Measurements from ENCODE around the gene HOXA7. TPM values are rescaled to one million over a fixed set of nuclear protein-coding genes. Genes with fewer than 3 reads are reported as not detected.

HOXA7 gene
- total RNA-seq, 4 donors from 2014 or later: 3.3 to 11.8 (median 5.7) TPM

DNA sequence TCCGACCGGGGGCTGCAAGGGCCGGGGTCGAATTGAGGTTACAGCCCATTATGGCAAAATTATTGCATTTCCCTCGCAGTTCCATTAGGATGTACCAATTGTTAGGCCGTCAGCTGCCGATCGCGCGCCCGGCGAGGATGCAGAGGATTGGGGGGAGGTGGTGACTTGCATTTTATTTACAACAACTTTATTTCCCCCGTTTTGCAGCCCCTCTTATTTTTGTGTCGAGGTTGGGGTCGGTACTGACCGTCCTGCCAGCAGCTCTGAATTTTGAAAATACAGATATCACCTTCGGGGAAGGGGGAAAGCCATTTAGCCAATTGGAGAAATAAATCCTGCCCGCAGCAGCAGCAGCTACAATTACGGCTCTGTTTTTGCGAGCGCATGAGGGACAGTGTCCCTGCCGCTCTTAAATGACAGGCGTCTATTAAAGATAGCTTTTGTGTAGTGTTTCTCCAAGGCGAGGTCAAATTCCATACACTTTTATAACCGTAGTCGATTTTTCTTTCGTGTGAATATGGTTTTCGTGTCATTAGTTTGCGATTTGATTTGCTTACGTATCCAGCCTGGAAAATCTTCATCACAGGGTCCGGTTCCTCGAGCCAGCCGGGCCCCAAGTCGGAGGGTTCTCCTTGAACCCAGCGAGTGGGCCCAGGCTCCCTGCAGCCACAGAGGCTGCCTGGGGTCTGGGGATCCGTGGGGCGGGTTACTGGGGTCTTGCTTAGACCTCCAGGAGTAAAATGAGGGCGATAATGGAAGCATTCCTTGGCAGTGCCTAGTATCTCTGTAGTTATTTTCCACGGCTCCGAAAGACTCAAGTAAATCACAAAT, 12.3 kb downstream of the HOXA7 start:
- peak overlapping the region in 2 of 4 donors; percentile 70 to 75 for H3K4me3 ChIP-seq
- peak in 2 of 3 donors; percentile 46 to 61 for DNase-seq
- H3K9me3 ChIP-seq: no peaks in the 10 kb centered on the region
- no peaks in the 10 kb centered on the region for H3K27me3 ChIP-seq
- H3K27ac ChIP-seq: peak overlapping the region; percentile 42 to 96 (median 79)
- H3K4me1 ChIP-seq: peaks cover 0 to 36% (median 5%) of the 10 kb centered on the region in 4 donors
- H3K36me3 ChIP-seq: peaks cover 0 to 9% (median 0%) of the 10 kb centered on the region in 3 donors
- TF ChIP-seq, protein P1, sequence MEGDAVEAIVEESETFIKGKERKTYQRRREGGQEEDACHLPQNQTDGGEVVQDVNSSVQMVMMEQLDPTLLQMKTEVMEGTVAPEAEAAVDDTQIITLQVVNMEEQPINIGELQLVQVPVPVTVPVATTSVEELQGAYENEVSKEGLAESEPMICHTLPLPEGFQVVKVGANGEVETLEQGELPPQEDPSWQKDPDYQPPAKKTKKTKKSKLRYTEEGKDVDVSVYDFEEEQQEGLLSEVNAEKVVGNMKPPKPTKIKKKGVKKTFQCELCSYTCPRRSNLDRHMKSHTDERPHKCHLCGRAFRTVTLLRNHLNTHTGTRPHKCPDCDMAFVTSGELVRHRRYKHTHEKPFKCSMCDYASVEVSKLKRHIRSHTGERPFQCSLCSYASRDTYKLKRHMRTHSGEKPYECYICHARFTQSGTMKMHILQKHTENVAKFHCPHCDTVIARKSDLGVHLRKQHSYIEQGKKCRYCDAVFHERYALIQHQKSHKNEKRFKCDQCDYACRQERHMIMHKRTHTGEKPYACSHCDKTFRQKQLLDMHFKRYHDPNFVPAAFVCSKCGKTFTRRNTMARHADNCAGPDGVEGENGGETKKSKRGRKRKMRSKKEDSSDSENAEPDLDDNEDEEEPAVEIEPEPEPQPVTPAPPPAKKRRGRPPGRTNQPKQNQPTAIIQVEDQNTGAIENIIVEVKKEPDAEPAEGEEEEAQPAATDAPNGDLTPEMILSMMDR (IDR thresholded peaks at IDR 0.05): no peak
- peak; percentile 9 to 17 for TF ChIP-seq POLR2A (IDR thresholded peaks at IDR 0.05)

DNA sequence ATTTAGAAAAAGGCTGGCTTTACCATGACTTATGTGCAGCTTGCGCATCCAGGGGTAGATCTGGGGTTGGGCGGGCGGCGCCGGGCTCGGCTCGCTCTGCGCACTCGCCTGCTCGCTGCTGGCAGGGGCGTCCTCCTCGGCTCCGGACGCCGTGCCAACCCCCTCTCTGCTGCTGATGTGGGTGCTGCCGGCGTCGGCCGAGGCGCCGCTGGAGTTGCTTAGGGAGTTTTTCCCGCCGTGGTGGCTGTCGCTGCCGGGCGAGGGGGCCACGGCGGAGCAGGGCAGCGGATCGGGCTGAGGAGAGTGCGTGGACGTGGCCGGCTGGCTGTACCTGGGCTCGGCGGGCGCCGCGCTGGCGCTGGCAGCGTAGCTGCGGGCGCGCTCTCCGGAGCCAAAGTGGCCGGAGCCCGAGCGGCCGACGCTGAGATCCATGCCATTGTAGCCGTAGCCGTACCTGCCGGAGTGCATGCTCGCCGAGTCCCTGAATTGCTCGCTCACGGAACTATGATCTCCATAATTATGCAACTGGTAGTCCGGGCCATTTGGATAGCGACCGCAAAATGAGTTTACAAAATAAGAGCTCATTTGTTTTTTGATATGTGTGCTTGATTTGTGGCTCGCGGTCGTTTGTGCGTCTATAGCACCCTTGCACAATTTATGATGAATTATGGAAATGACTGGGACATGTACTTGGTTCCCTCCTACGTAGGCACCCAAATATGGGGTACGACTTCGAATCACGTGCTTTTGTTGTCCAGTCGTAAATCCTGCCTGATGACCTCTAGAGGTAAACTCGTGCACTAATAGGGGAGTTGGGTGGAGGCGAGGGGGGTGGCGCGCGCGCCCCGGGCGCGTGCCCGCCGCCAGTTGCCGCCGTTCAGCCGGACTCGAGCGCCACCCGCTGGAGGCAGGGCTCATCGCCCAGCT, 13.2 kb downstream of the HOXA7 start, which contains the start of gene HOXA5:
TSS of gene HOXA5 (minus strand) at position 659 of the 927 bp plus-strand sequence. CDS start at position 585, 74 bp downstream.
- TF ChIP-seq, protein P1 (IDR thresholded peaks at IDR 0.05): peak; percentile 11 to 91 (median 73)
- TF ChIP-seq POLR2A (IDR thresholded peaks at IDR 0.05): peak; percentile 56 to 82
- Histone ChIP-seq H3K4me3 (peak within 1 kb of the TSS; percentile 40 to 75 (median 60)), H3K27ac (peak within 1 kb of the TSS; percentile 73 to 96 (median 84)), H3K36me3 (peaks cover 0 to 9% (median 0%) of the 10 kb centered on the region in 3 donors), H3K4me1 (peaks cover 0 to 36% (median 5%) of the 10 kb centered on the region in 4 donors), H3K27me3 (no peaks in the 10 kb centered on the region), H3K9me3 (no peaks in the 10 kb centered on the region)
- DNase-seq: peak; percentile 27 to 88 (median 84)

DNA sequence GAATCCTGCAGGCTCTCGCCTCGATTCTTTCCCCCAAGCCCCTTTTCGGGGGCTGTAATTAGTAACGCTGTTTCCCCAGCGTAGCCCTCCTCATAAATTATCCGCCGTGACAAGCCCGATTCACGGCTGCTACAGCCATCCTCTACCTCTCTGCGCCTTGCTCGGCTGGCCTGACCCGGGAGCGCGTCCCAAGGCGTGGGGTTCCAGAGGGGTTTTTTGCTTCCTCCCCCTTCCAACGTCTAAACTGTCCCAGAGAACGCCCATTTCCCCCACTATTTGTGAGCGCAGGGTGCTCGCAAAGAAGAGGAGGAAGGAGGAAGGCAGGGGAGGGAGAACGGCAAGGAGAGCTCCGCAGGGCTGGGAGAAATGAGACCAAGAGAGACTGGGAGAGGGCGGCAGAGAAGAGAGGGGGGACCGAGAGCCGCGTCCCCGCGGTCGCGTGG, 13.9 kb downstream of the HOXA7 start:
- peak in 2 of 3 donors; percentile 12 to 66 for DNase-seq
- H3K27me3 ChIP-seq: no peaks in the 10 kb centered on the region
- H3K4me3 ChIP-seq: peak overlapping the region; percentile 40 to 75 (median 60)

DNA sequence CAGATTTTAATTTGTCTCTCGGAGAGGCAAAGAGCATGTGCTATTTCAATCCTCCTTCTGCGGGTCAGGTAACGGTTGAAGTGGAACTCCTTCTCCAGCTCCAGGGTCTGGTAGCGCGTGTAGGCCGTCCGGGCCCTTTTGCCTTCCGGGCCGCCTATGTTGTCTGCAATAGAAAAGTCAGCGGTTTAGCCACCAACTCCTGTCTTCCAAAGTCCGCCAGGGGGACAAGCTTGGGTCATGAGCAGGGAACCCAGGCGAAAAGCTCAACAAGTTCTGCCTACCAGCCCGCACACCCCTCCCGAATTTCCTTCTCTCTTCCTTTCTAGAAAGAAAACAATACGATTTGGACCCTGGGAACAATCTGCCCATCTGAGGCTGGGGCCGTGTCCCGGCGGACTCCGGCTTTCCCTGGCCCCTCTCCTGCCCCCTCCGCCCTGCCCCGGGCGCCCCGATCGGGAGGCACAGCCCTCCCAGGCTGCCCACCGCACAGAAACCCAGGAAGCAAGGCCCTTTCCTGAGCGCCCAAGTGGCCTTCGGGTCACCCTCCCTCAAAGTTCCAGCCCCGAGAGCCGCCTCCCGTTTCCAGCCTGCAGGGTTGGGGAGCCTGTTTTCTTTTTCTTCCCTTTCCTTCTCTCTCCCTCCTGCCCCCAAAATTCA, 14.4 kb downstream of the HOXA7 start:
- no peaks in the 10 kb centered on the region for H3K27me3 ChIP-seq
- no peak for TF ChIP-seq POLR2A (IDR thresholded peaks at IDR 0.05)
- TF ChIP-seq, protein P1 (IDR thresholded peaks at IDR 0.05): peak in 3 of 6 experiments; percentile 11 to 17 (median 15)
- peaks cover 0 to 40% (median 0%) of the 10 kb centered on the region in 4 donors for H3K4me1 ChIP-seq
- no peaks in the 10 kb centered on the region for H3K9me3 ChIP-seq
- peaks cover 0 to 9% (median 0%) of the 10 kb centered on the region in 3 donors for H3K36me3 ChIP-seq
- H3K4me3 ChIP-seq: peak overlapping the region; percentile 40 to 75 (median 60)
- DNase-seq: peak; percentile 8 to 59 (median 54)
- H3K27ac ChIP-seq: peak overlapping the region; percentile 73 to 96 (median 84)

More for the DNA sequence above, 13.9 kb downstream of the HOXA7 start:
- Histone ChIP-seq H3K4me1 (peaks cover 0 to 37% (median 1%) of the 10 kb centered on the region in 4 donors), H3K27ac (peak overlapping the region; percentile 73 to 96 (median 84)), H3K9me3 (no peaks in the 10 kb centered on the region), H3K36me3 (peaks cover 0 to 9% (median 0%) of the 10 kb centered on the region in 3 donors)
- TF ChIP-seq, protein P1 (IDR thresholded peaks at IDR 0.05): no peak
- TF ChIP-seq POLR2A (IDR thresholded peaks at IDR 0.05): no peak

All from Peyer's patch (tissue), 4 donors.